ENCODE measurements around the gene CTR9. TPM values are rescaled to one million over a fixed set of nuclear protein-coding genes. Genes with fewer than 3 reads are reported as not detected.

Gene CTR9
- total and polyA plus RNA-seq, 2 of the 13 experiments (the other 11 are each of a cell fraction or from before 2014, with no cell fraction given), result 6.6 to 22.1 TPM

GRCh38 chr11:10750838-10751580 lies at the start of gene CTR9 (continued):
- TF ChIP-seq, protein P1, sequence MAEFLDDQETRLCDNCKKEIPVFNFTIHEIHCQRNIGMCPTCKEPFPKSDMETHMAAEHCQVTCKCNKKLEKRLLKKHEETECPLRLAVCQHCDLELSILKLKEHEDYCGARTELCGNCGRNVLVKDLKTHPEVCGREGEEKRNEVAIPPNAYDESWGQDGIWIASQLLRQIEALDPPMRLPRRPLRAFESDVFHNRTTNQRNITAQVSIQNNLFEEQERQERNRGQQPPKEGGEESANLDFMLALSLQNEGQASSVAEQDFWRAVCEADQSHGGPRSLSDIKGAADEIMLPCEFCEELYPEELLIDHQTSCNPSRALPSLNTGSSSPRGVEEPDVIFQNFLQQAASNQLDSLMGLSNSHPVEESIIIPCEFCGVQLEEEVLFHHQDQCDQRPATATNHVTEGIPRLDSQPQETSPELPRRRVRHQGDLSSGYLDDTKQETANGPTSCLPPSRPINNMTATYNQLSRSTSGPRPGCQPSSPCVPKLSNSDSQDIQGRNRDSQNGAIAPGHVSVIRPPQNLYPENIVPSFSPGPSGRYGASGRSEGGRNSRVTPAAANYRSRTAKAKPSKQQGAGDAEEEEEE (CRISPR knock-in tag; IDR thresholded peaks at IDR 0.05; ENCODE audit: borderline replicate concordance), result no peak; the same call in 1 of the 2 replicates
- no peak for TF ChIP-seq SNRNP70 (IDR thresholded peaks at IDR 0.05; ENCODE audit: low read depth, low read length)
- TF ChIP-seq FOXA3 (CRISPR knock-in tag; IDR thresholded peaks at IDR 0.05), result peak; percentile 63
- TF ChIP-seq STAT5B (CRISPR knock-in tag; IDR thresholded peaks at IDR 0.05), result no peak
- TF ChIP-seq, protein P2, sequence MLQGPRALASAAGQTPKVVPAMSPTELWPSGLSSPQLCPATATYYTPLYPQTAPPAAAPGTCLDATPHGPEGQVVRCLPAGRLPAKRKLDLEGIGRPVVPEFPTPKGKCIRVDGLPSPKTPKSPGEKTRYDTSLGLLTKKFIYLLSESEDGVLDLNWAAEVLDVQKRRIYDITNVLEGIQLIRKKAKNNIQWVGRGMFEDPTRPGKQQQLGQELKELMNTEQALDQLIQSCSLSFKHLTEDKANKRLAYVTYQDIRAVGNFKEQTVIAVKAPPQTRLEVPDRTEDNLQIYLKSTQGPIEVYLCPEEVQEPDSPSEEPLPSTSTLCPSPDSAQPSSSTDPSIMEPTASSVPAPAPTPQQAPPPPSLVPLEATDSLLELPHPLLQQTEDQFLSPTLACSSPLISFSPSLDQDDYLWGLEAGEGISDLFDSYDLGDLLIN (CRISPR knock-in tag; IDR thresholded peaks at IDR 0.05; ENCODE audit: borderline replicate concordance), result peak; percentile 52; the same call in 1 of the 2 replicates
- TF ChIP-seq, protein P3, sequence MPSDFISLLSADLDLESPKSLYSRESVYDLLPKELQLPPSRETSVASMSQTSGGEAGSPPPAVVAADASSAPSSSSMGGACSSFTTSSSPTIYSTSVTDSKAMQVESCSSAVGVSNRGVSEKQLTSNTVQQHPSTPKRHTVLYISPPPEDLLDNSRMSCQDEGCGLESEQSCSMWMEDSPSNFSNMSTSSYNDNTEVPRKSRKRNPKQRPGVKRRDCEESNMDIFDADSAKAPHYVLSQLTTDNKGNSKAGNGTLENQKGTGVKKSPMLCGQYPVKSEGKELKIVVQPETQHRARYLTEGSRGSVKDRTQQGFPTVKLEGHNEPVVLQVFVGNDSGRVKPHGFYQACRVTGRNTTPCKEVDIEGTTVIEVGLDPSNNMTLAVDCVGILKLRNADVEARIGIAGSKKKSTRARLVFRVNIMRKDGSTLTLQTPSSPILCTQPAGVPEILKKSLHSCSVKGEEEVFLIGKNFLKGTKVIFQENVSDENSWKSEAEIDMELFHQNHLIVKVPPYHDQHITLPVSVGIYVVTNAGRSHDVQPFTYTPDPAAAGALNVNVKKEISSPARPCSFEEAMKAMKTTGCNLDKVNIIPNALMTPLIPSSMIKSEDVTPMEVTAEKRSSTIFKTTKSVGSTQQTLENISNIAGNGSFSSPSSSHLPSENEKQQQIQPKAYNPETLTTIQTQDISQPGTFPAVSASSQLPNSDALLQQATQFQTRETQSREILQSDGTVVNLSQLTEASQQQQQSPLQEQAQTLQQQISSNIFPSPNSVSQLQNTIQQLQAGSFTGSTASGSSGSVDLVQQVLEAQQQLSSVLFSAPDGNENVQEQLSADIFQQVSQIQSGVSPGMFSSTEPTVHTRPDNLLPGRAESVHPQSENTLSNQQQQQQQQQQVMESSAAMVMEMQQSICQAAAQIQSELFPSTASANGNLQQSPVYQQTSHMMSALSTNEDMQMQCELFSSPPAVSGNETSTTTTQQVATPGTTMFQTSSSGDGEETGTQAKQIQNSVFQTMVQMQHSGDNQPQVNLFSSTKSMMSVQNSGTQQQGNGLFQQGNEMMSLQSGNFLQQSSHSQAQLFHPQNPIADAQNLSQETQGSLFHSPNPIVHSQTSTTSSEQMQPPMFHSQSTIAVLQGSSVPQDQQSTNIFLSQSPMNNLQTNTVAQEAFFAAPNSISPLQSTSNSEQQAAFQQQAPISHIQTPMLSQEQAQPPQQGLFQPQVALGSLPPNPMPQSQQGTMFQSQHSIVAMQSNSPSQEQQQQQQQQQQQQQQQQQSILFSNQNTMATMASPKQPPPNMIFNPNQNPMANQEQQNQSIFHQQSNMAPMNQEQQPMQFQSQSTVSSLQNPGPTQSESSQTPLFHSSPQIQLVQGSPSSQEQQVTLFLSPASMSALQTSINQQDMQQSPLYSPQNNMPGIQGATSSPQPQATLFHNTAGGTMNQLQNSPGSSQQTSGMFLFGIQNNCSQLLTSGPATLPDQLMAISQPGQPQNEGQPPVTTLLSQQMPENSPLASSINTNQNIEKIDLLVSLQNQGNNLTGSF (CRISPR knock-in tag; IDR thresholded peaks at IDR 0.05), result peak; percentile 54; the same call in 1 of the 2 replicates
- TF ChIP-seq TBX3 (IDR thresholded peaks at IDR 0.05; ENCODE audit: borderline replicate concordance), result no peak
- no peak for TF ChIP-seq ZFYVE20 (CRISPR knock-in tag; IDR thresholded peaks at IDR 0.05; ENCODE audit: borderline replicate concordance, low read depth)
- peak; percentile 54; the same call in 1 of the 2 replicates for TF ChIP-seq ARNTL (CRISPR knock-in tag; IDR thresholded peaks at IDR 0.05)
- TF ChIP-seq ZSCAN25 (CRISPR knock-in tag; IDR thresholded peaks at IDR 0.05), result peak; percentile 51; the same call in 1 of the 2 replicates
- TF ChIP-seq HDAC2 (CRISPR knock-in tag; IDR thresholded peaks at IDR 0.05), result peak; percentile 74
- TF ChIP-seq HNF4G (IDR thresholded peaks at IDR 0.05; ENCODE audit: borderline replicate concordance, low read depth, low read length), result no peak
- 0 out of 2 replicates have a peak, but pooled peaks have one; percentile 35 for TF ChIP-seq HNF4G (CRISPR knock-in tag; IDR thresholded peaks at IDR 0.05; ENCODE audit: borderline replicate concordance, low read depth)
- TF ChIP-seq, protein P4, sequence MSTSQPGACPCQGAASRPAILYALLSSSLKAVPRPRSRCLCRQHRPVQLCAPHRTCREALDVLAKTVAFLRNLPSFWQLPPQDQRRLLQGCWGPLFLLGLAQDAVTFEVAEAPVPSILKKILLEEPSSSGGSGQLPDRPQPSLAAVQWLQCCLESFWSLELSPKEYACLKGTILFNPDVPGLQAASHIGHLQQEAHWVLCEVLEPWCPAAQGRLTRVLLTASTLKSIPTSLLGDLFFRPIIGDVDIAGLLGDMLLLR (CRISPR knock-in tag; IDR thresholded peaks at IDR 0.05), result no peak; the same call in 1 of the 2 replicates
- no peak for TF ChIP-seq PPARG (CRISPR knock-in tag; conservative IDR thresholded peaks at IDR 0.05)
- TF ChIP-seq RARA (CRISPR knock-in tag; IDR thresholded peaks at IDR 0.05), result peak; percentile 32
- peak; percentile 49; the same call in 1 of the 2 replicates for TF ChIP-seq ZNF773 (CRISPR knock-in tag; IDR thresholded peaks at IDR 0.05; ENCODE audit: borderline replicate concordance)
- peak; percentile 80; the same call in 1 of the 2 replicates for TF ChIP-seq ZSCAN12 (CRISPR knock-in tag; IDR thresholded peaks at IDR 0.05)
- peak; percentile 75; the same call in 1 of the 2 replicates for TF ChIP-seq KDM5A (IDR thresholded peaks at IDR 0.05; ENCODE audit: borderline replicate concordance, low read length)
- peak; percentile 91 for TF ChIP-seq ZSCAN29 (CRISPR knock-in tag; conservative IDR thresholded peaks at IDR 0.05)
- TF ChIP-seq NFRKB (IDR thresholded peaks at IDR 0.05), result no peak

Data from HepG2 (cell line).